CD4-positive, CD25-positive, alpha-beta regulatory T cell (primary cell): ENCODE data around the gene C8G. TPM values are rescaled to one million over a fixed set of nuclear protein-coding genes. Genes with fewer than 3 reads are reported as not detected.

Experiments
- ATAC-seq, 2 donors: fragments of 150-1000 bp; cut with Tn5 transposase; one replicate each; pipeline ENCODE4 v1.10.0; 2021; ENCODE audit warnings: low read depth in 2 of 2, moderate number of reproducible peaks in 2 of 2, moderate library complexity in 1 of 2
- DNase-seq, 3 donors: peaks; one replicate each; pipeline versions ENCODE4 v3.0.0 to v3.0.0-alpha.2; 2012 to 2022; ENCODE audit warnings: mixed read lengths in 1 of 3
- H3K27ac ChIP-seq: one replicate; pipeline ENCODE4 v1.7.0; 2013; ENCODE audit warnings: mild to moderate bottlenecking, low read length; ENCODE audit not compliant: insufficient read depth, poor library complexity, severe bottlenecking
- H3K27me3 ChIP-seq: one replicate; pipeline ENCODE4 v1.7.0; 2013; ENCODE audit warnings: low read length; ENCODE audit not compliant: control insufficient read depth, insufficient read depth
- H3K36me3 ChIP-seq: one replicate; pipeline ENCODE4 v1.7.0; 2013; ENCODE audit warnings: mild to moderate bottlenecking, low read length, moderate library complexity; ENCODE audit not compliant: control insufficient read depth, insufficient read depth
- H3K4me1 ChIP-seq: 2 replicates; pipeline ENCODE4 v1.7.0; 2013; ENCODE audit warnings: mild to moderate bottlenecking, low read length; ENCODE audit not compliant: insufficient read depth, control insufficient read depth, poor library complexity, severe bottlenecking
- H3K4me3 ChIP-seq: one replicate; pipeline ENCODE4 v1.7.0; 2013; ENCODE audit warnings: low read depth, mild to moderate bottlenecking, low read length, moderate library complexity
- H3K9me3 ChIP-seq, 2 experiments: 1 replicate in 1 of 2; 2 replicates in 1 of 2; pipeline ENCODE4 v1.7.0; 2013; ENCODE audit warnings: low read length in 2 of 2, mild to moderate bottlenecking in 1 of 2, moderate library complexity in 1 of 2; ENCODE audit not compliant: control insufficient read depth in 2 of 2
- H3K27ac Mint-ChIP-seq, 3 donors: one replicate each; pipeline ENCODE4 v1.8.0; 2020 to 2022; ENCODE audit warnings: mild to moderate bottlenecking in 3 of 3, mixed read lengths in 3 of 3, moderate library complexity in 2 of 3
- H3K27me3 Mint-ChIP-seq: one replicate; pipeline ENCODE4 v1.8.0; 2022; ENCODE audit warnings: mild to moderate bottlenecking, mixed read lengths
- H3K36me3 Mint-ChIP-seq: one replicate; pipeline ENCODE4 v1.8.0; 2020; ENCODE audit warnings: mixed read lengths
- H3K4me1 Mint-ChIP-seq, 4 donors: one replicate each; pipeline ENCODE4 v1.8.0; 2020 to 2022; ENCODE audit warnings: mixed read lengths in 4 of 4, mild to moderate bottlenecking in 1 of 4
- H3K4me3 Mint-ChIP-seq, 4 donors: one replicate each; pipeline ENCODE4 v1.8.0; 2020 to 2022; ENCODE audit warnings: mild to moderate bottlenecking in 4 of 4, mixed read lengths in 4 of 4, moderate library complexity in 3 of 4
- H3K9me3 Mint-ChIP-seq, 7 donors: one replicate each; pipeline ENCODE4 v1.8.0; 2020 to 2022; ENCODE audit warnings: mixed read lengths in 7 of 7, mild to moderate bottlenecking in 3 of 7, moderate library complexity in 2 of 7
- polyA plus RNA-seq, 4 donors: library from polyadenylated mRNA; unstranded; fragments of 300-500 nt; fragmentation: Illumina TruSeq; gene quantifications; one replicate each; pipeline ENCODE4 v1.2.3, GENCODE V29; 2021
- total RNA-seq: library from RNA; stranded (reverse); gene quantifications from one replicate; pipeline ENCODE4 v1.2.3, GENCODE V29; 2022

The C8G gene
- total and polyA plus RNA-seq, 5 donors from 2014 or later = 0.96 to 1.1 TPM; not detected in 3

- no peaks in the 10 kb centered on the region for H3K9me3 ChIP-seq
- Mint-ChIP-seq H3K4me1 (peaks cover 0 to 8% (median 0%) of the 10 kb centered on the region in 4 donors), H3K9me3 (no peaks in the 10 kb centered on the region), H3K27ac (peak overlapping the region in 2 of 3 donors; percentile 41 to 55), H3K27me3 (no peaks in the 10 kb centered on the region), H3K4me3 (no peak overlapping the region), H3K36me3 (peaks cover 27% of the 10 kb centered on the region)
- DNase-seq = no peak
- H3K4me3 ChIP-seq = no peak overlapping the region
- no peak overlapping the region for H3K27ac ChIP-seq
- no peaks in the 10 kb centered on the region for H3K4me1 ChIP-seq
- H3K27me3 ChIP-seq = no peaks in the 10 kb centered on the region
- H3K36me3 ChIP-seq = peaks cover 61% of the 10 kb centered on the region
- no peak for ATAC-seq
Observed at GRCh38 chr9:136915632-136916329, 29.3 kb upstream of the C8G start.

GRCh38 chr9:136916330-136917184, 28.5 kb upstream of the C8G start:
- Histone ChIP-seq H3K4me3 (no peak overlapping the region), H3K9me3 (no peaks in the 10 kb centered on the region), H3K4me1 (no peaks in the 10 kb centered on the region), H3K27ac (no peak overlapping the region), H3K27me3 (no peaks in the 10 kb centered on the region), H3K36me3 (peaks cover 63% of the 10 kb centered on the region)
- Mint-ChIP-seq H3K27ac (peak overlapping the region; percentile 20 to 55 (median 41)), H3K27me3 (no peaks in the 10 kb centered on the region), H3K36me3 (peaks cover 27% of the 10 kb centered on the region), H3K4me1 (peaks cover 0 to 7% (median 0%) of the 10 kb centered on the region in 4 donors), H3K4me3 (no peak overlapping the region), H3K9me3 (no peaks in the 10 kb centered on the region)
- ATAC-seq = no peak
- no peak for DNase-seq

- Histone ChIP-seq H3K4me3 (no peak overlapping the region), H3K4me1 (no peaks in the 10 kb centered on the region), H3K9me3 (no peaks in the 10 kb centered on the region), H3K27ac (no peak overlapping the region), H3K27me3 (no peaks in the 10 kb centered on the region), H3K36me3 (peaks cover 67% of the 10 kb centered on the region)
- Mint-ChIP-seq H3K9me3 (no peaks in the 10 kb centered on the region), H3K27ac (no peak overlapping the region), H3K36me3 (peaks cover 27% of the 10 kb centered on the region), H3K27me3 (no peaks in the 10 kb centered on the region), H3K4me1 (peaks cover 0 to 7% (median 0%) of the 10 kb centered on the region in 4 donors), H3K4me3 (no peak overlapping the region)
- ATAC-seq (no peak), DNase-seq (no peak)
Observed at GRCh38 chr9:136917902-136918301, 27.1 kb upstream of the C8G start.

- no peaks in the 10 kb centered on the region for H3K27me3 Mint-ChIP-seq
- Histone ChIP-seq H3K4me3 (no peak overlapping the region), H3K36me3 (peaks cover 54% of the 10 kb centered on the region), H3K27me3 (no peaks in the 10 kb centered on the region), H3K27ac (no peak overlapping the region), H3K9me3 (no peaks in the 10 kb centered on the region), H3K4me1 (no peaks in the 10 kb centered on the region)
- peaks cover 0 to 8% (median 1%) of the 10 kb centered on the region in 4 donors for H3K4me1 Mint-ChIP-seq
- no peaks in the 10 kb centered on the region for H3K9me3 Mint-ChIP-seq
- ATAC-seq (no peak), DNase-seq (no peak)
- peaks cover 27% of the 10 kb centered on the region for H3K36me3 Mint-ChIP-seq
- H3K27ac Mint-ChIP-seq = no peak overlapping the region
- no peak overlapping the region for H3K4me3 Mint-ChIP-seq
Observed at GRCh38 chr9:136920069-136920468, 25.0 kb upstream of the C8G start.

GRCh38 chr9:136920734-136921231, 24.3 kb upstream of the C8G start:
- Mint-ChIP-seq H3K4me3 (no peak overlapping the region), H3K9me3 (no peaks in the 10 kb centered on the region), H3K4me1 (peaks cover 0 to 6% (median 1%) of the 10 kb centered on the region in 4 donors), H3K27ac (no peak overlapping the region), H3K36me3 (peaks cover 22% of the 10 kb centered on the region), H3K27me3 (no peaks in the 10 kb centered on the region)
- Histone ChIP-seq H3K27me3 (no peaks in the 10 kb centered on the region), H3K4me3 (no peak overlapping the region), H3K27ac (no peak overlapping the region), H3K9me3 (no peaks in the 10 kb centered on the region), H3K36me3 (peaks cover 53% of the 10 kb centered on the region), H3K4me1 (no peaks in the 10 kb centered on the region)
- ATAC-seq (no peak), DNase-seq (no peak)

- Mint-ChIP-seq H3K9me3 (no peaks in the 10 kb centered on the region), H3K27me3 (no peaks in the 10 kb centered on the region), H3K4me3 (no peak overlapping the region), H3K36me3 (peaks cover 17% of the 10 kb centered on the region), H3K27ac (no peak overlapping the region), H3K4me1 (peaks cover 0 to 3% (median under 1%) of the 10 kb centered on the region in 4 donors)
- H3K4me1 ChIP-seq = no peaks in the 10 kb centered on the region
- DNase-seq (no peak), ATAC-seq (no peak)
- H3K9me3 ChIP-seq = no peaks in the 10 kb centered on the region
- no peaks in the 10 kb centered on the region for H3K27me3 ChIP-seq
- peaks cover 51% of the 10 kb centered on the region for H3K36me3 ChIP-seq
- no peak overlapping the region for H3K27ac ChIP-seq
- no peak overlapping the region for H3K4me3 ChIP-seq
Observed at GRCh38 chr9:136921307-136921706, 23.7 kb upstream of the C8G start.

GRCh38 chr9:136921718-136922117, 23.3 kb upstream of the C8G start:
- no peak overlapping the region for H3K4me3 ChIP-seq
- Mint-ChIP-seq H3K4me3 (no peak overlapping the region), H3K9me3 (no peaks in the 10 kb centered on the region), H3K36me3 (peaks cover 18% of the 10 kb centered on the region), H3K4me1 (peaks cover 0 to 3% (median under 1%) of the 10 kb centered on the region in 4 donors), H3K27me3 (no peaks in the 10 kb centered on the region), H3K27ac (no peak overlapping the region)
- H3K36me3 ChIP-seq = peaks cover 51% of the 10 kb centered on the region
- ATAC-seq (no peak), DNase-seq (no peak)
- no peaks in the 10 kb centered on the region for H3K27me3 ChIP-seq
- H3K4me1 ChIP-seq = no peaks in the 10 kb centered on the region
- H3K9me3 ChIP-seq = no peaks in the 10 kb centered on the region
- no peak overlapping the region for H3K27ac ChIP-seq
